A204.1 (cell line): ENCODE results near the gene KRT14.
"Not testable (repeated sequence)": the region's sequence is repeated elsewhere in the genome, so short reads cannot be mapped to it uniquely, and the experiment has no call there.

ENCODE experiments used
- FAIRE-seq: peaks from 2 replicates; lab custom pipeline; 2012; peaks lifted over from hg19 to GRCh38; lab: Jason Lieb, UNC

KRT14 gene

GRCh38 chr17:41602524-41602923 lies 15.8 kb upstream of the KRT14 start:
- FAIRE-seq = no peak

DNA sequence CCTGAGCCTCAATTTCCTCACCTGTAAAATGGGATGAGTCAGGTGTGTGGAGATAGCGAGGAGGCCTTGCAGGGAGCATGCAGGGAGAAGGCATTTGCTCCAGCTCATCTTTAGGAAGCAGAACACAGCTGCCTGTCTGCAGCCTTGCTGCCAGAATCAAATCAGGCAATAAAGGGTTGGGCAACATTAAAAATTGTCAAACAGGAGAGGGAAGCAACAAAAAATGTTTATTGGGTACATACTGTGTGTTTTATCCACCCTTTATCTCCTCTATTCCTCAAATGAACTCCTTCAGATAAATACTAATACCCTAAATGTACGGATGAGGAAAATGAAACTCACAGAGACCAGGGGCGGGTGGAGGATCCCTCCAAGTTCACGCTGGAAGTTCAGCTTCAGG lies 13.6 kb upstream of the KRT14 start:
- FAIRE-seq = no peak

DNA sequence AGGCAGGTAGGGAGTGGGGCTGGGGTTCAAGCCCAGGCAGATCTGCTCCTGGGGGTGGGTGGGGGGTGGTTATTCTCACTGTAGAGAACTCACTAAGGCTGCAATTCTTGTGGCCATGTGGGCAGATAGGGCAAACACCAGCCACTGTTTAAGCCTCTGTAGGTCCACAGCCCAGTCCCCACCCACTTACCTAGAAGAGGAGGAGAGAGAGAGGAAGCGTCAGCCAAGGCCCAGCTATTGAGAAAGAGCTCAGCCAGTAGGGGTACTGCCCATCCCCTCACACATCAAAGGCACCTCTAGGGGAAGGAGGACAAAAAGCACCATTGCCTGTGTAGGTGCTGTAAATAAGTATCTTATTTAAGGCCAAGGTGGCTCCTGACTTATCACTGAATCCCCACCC lies 13.0 kb upstream of the KRT14 start:
- no peak for FAIRE-seq

GRCh38 chr17:41595585-41595984 lies 8.9 kb upstream of the KRT14 start:
- FAIRE-seq = no peak

- no peak for FAIRE-seq
Measured at GRCh38 chr17:41594363-41594915, 7.7 kb upstream of the KRT14 start.

- no peak for FAIRE-seq
Measured at GRCh38 chr17:41593306-41593981, 6.7 kb upstream of the KRT14 start.

GRCh38 chr17:41592601-41593305 lies 6.1 kb upstream of the KRT14 start:
- no peak for FAIRE-seq

DNA sequence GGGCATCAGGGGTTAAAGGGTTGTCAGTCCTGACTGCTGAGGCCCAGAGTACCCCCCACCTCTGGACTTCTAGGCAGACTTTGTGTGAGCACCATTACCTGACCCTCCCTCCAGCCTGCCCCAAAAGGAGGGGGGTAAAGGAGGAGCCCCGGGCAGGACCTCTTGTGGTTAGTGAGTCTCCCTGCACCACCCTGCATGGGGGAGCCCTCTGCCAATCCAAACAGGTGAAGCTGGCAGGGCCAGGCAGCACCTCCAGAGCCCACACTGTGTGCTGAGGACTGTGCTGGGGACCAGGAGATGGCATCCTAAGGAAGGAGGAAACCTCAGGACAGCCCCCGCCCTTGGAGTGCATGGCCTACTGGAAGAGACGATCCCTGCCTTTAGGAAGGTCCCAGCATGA lies 2.6 kb upstream of the KRT14 start:
- FAIRE-seq = no peak

DNA sequence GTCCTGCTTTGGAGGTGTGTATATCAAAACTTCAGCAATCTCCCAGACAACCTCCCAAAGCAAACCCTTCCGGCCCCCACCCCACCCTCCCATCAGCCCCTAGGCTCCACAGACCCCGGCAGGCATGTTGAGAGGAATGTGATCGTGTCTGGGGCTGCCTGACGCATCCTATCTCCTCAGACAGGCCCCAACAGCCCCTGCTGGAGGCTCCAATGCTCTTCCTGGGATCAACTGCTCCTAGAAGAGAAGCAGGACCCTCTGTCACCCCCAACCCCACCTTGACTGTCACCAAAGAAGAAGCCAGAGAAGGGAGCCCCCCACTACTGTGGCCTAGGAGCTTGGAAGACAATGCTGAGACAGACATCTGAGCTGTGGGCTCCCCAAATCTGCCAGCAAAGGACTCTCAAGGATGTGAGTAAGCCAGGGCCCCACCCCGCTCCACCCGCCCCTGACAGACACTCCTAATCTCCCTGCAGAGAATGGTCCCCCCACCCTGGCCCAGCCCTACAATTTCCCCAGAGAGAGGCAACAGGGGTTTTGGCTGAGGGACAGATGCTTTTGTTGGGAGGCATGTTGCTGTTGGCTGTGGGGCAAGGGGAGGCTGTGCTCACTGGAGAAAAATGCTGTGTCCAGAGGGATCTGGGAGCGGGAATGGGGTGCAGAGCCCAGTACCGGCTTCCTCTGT lies 1.6 kb upstream of the KRT14 start:
- no peak for FAIRE-seq

DNA sequence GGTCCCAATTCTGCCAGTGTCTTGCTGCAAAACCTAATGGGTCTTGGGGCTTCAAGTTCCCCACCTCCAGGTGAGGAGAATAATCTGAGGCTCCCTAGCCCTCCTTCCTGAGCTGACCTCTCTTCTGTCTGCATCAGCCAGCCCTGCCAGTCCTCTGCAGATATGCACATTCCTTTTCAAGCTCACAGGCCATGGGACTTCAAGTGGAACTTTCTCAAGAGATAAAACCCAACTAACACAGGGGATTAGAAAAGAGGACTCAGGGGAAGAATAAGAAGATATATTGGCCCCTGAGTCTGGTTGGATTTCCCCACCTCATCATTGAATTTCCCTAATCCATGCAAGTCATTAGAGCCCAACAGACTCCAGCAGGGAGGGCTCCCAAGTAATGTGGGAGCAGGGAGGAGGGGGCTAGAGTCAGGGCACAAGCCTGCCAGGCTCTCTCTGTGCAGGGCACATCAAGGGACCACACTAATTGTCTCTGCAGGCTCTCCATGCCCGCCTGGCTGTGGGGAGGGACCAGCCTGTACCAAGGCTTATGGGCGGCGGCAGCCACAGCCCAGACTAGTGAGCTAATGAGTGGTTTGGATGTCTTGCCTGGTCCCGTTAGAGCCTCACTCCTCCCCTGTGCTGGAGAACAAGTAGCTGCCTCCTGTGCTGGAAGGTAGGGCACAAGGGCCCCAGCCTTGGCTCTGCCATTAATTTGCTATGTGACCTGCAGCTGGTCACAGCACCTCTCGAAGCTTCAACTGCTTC lies 1.2 kb downstream of the KRT14 start:
- no peak for FAIRE-seq

DNA sequence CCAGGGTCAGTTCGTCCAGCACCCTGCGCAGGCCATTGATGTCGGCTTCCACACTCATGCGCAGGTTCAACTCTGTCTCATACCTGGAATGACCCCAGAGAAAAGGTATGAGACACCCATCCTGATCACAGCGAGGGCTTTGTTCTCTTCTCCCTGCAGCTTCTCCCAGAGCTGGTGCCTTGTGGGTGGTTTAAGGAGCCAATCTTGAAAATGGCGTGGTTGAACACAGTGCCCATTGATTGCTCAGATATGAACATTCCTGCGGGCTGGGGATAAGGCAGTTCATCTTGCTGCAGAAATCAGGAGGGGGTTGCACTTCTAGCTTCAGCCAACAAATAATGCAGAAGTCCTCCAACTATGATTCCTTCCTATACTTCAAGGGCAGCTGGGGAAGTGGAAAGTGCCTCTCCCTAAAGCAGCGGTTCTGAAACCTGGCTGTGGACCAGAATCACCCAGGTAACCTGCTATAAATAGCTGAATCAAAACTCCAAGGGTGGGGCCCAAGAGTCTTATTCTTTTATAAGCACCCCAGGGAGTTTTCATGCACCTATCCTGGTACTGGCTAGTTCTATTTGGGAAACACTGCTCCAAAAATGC lies 2.3 kb downstream of the KRT14 start:
- FAIRE-seq = not testable (repeated sequence)

- no peak for FAIRE-seq
Measured at GRCh38 chr17:41583137-41584127, 3.3 kb downstream of the KRT14 start.

DNA sequence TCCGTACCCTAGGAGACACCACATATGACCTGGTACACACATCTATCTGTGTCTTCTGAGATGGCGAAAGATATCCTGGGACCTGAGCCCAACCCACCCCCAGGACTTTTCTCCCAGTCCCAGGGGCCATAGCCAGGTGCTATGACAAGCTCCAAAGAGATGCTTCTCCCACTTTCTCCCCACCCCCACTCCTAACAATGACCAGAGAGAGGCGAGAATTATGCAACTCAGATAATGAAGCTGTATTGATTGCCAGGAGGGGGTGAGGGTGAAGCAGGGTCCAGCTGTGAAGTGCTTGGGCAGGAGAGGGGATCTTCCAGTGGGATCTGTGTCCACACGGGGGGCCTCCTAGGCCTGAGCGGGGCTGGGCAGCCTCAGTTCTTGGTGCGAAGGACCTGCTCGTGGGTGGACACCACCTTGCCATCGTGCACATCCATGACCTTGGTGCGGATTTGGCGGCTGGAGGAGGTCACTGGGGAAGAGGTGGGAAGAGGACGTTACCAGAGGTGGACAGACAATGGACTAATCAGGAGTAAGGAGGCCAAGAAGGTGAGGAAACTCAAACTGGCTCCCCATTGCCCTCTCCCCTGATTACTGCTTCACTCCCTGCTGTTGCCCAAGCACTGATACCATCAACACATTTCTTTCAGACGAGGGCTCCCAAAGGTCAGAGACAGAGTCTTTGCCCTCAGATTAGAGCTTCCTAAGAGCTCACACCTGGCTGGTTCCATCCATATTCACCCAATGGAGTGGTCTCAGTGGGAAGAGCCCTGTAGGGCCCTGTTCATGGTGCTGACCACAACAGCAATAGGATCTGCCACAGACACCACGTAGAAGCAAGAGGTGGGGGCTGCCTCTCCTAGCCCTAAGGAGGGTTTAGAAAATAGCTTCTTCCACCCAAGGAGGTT lies 4.4 kb downstream of the KRT14 start:
- not testable (repeated sequence) for FAIRE-seq

DNA sequence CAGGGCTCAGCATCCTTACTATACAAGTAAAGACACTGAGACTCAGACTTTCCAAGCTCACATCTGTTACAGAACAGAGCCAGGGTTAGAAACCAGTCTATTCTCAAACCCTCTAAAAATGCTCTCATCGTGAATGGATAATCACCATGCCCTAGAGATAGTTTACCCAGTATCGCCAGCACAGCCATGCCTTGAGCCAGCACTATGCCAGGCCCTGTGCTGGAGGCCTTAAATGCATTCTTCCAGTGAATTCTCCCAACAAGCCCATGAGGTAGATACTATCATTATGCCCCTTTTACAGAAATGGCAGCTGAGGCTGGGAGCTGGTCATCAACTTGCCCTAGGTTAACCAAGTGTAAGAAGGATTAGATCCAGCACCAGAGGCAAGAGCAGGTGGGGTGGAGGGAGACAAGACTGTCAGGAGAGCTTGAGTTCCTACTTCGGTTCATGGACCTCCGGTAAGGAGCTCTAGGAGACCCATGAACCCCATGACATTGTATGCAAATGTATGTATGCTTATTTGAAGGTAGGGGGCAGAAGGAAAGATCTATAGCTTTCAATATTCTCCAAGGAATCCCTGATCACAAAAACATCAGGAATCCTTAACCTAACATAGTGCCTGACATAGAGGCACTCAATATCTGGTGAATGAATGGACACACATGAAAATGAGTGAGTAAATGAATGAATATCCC lies 5.2 kb downstream of the KRT14 start:
- no peak for FAIRE-seq

GRCh38 chr17:41580687-41581365 lies 5.9 kb downstream of the KRT14 start:
- no peak for FAIRE-seq

DNA sequence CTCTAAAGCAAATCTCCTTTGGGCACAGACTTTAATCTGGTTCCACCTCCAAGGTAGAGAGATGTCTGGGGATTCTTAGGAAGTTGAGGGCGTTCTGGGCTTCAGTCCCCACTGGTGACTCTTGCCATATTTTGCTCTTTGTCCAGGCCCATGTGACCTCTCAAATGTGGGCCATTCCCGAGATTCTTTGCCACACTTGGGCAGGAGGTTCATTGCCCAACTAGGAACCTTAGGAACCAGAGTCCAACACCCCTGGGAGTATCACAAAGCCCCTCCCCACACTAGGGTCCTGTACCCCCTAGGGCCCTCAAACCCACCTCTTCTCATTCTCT lies 6.5 kb downstream of the KRT14 start:
- no peak for FAIRE-seq

DNA sequence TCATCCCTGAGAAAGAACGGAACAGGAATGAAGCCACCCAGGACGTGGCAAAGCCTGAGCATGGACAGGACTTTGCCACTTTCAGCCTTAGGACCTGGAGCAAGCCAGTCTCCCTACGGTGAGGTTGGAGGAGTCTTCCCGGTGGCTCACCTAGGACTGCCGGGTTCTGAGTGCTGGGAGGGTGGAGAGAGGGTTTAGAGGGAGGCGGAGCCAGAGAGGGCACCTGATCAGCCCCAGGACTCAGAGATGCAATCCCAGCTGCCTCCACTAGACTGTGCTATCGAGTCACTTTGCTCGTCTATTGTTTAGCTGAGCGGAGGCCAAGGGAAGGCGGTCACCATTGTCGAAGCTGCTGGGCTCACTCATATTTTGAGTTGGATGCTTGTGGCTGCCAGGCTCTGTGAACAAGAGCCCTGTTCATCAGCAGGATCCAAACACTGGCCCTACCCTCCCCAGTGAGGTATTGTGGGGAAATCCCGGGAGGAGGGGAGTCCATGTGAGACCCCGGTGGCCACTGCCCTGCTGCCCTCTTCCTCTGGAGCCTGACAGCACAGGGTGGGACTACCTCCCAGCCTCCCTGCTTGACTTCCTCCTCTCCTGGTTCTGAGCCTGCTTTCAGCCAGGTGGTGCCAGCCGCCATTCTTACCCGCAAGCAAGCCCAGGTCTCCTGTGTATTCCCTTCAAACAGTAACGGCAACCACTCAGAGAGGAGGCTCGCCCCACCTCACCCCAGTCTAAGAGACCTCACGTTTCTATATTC lies 7.0 kb downstream of the KRT14 start:
- FAIRE-seq = no peak

GRCh38 chr17:41578971-41579370 lies 7.7 kb downstream of the KRT14 start:
- no peak for FAIRE-seq
